ENCODE results near the gene VTI1A. TPM values are rescaled to one million over a fixed set of nuclear protein-coding genes. Genes with fewer than 3 reads are reported as not detected.
A peak's percentile ranks its signal among the peaks of the same experiment; 100 is the strongest.

The VTI1A gene
- total RNA-seq, 6 donors from 2014 or later, result 29.5 to 247 (median 43.0) TPM

DNA sequence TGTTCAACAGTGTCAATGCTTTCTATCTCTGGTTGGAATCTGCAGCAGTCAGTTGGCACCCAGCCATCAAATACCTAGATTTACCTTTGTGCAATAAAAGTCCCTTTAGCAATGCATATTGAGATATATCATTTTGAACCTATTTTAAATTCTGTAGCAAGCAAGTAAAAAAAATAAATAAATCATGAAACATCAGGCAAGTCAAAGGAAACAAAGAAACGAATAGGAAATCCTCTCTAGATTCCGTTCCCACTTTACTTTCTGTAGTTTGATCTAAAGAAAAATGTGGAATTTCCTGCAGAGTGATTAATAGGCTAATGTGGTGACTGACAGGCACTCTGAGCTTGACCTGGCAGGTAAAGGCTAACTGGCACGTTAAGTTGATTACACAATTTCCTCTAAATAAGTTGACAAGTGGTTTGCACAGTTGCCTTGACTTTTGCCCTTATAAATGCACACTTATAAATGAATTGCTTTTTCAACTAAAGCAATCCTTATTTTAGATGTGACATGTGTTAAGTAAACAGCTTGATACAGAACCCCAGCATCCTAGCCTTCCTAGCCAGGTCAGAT lies 294.9 kb downstream of the VTI1A start:
- no peaks in the 10 kb centered on the region for H3K9me3 ChIP-seq
- no peak overlapping the region for H3K27ac ChIP-seq
- H3K4me1 ChIP-seq, result peaks cover 0 to 16% (median 9%) of the 10 kb centered on the region in 4 donors
- 18 to 24% methylated on average over 3 of the region's 3 CpGs for WGBS, 2 donors
- TF ChIP-seq POLR2A (IDR thresholded peaks at IDR 0.05) (no peak), EP300 (IDR thresholded peaks at IDR 0.05) (no peak), POLR2AphosphoS5 (IDR thresholded peaks at IDR 0.05) (no peak), CTCF (IDR thresholded peaks at IDR 0.05) (no peak)
- ATAC-seq (ENCODE audit: low FRiP score in 2 of 2), result no peak
- DNase-seq, result peak in 1 of 2 donors; percentile 50
- H3K27me3 ChIP-seq, result no peaks in the 10 kb centered on the region
- no peaks in the 10 kb centered on the region for H3K36me3 ChIP-seq
- no peak overlapping the region for H3K4me3 ChIP-seq

DNA sequence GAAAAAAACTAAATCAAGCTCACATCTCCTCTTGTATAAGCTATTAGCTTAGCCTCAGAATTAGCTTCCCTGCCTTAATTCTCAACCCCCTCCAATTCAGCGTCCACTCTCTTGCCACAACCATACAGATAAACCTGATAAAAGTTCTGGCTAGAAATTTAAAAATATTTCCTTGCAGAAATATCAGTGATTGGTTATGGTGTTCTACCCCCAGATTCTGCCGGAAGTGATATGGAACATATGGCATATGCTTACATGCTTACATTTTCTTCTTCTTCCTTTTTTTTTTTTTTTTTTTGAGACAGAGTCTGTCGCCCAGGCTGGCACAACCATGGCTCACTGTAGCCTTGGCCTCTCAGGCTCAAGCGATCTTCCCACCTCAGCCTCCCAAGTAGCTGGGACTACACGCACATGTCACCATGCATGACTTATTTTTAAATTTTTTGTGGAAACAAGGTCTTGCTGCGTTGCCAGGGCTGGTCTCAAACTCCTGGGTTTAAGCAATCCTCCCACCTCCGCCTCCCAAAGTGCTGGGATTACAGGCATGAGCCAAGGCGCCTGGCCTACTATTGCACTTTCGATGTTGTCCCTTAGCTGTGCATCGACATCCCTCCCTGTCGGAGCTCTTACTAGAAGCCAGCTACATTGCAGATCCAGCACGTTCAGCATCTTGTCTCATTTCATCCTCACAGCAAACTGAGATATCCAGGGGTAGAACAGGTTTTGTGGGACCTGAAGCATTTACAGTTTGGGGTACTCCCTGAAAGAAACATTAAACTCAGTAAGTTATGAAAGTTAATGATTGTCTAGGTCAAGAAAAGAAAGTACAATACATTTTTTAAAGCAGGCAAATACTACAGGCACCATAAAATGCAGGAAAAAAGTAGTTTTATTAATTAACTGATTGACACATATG lies 297.4 kb downstream of the VTI1A start:
- TF ChIP-seq CTCF (IDR thresholded peaks at IDR 0.05) (no peak), POLR2A (IDR thresholded peaks at IDR 0.05) (no peak), EP300 (IDR thresholded peaks at IDR 0.05) (no peak), POLR2AphosphoS5 (IDR thresholded peaks at IDR 0.05) (no peak)
- Histone ChIP-seq H3K4me3 (no peak overlapping the region), H3K4me1 (peaks cover 0 to 16% (median 9%) of the 10 kb centered on the region in 4 donors), H3K9me3 (no peaks in the 10 kb centered on the region), H3K36me3 (no peaks in the 10 kb centered on the region), H3K27ac (no peak overlapping the region), H3K27me3 (no peaks in the 10 kb centered on the region)
- no peak for DNase-seq
- 87 to 91% methylated on average over 12 of the region's 12 CpGs for WGBS, 2 donors
- no peak for ATAC-seq (ENCODE audit: low FRiP score in 2 of 2)

- H3K36me3 ChIP-seq, result no peaks in the 10 kb centered on the region
- H3K4me1 ChIP-seq, result peaks cover 0 to 16% (median 9%) of the 10 kb centered on the region in 4 donors
- H3K27ac ChIP-seq, result no peak overlapping the region
- no peaks in the 10 kb centered on the region for H3K27me3 ChIP-seq
- H3K9me3 ChIP-seq, result no peaks in the 10 kb centered on the region
- ATAC-seq (ENCODE audit: low FRiP score in 2 of 2), result peak in 1 of 2 donors; percentile 32
- no peak overlapping the region for H3K4me3 ChIP-seq
- DNase-seq, result peak in 1 of 2 donors; percentile 43
- 74 to 84% methylated on average over 7 of the region's 7 CpGs for WGBS, 2 donors
- TF ChIP-seq POLR2AphosphoS5 (IDR thresholded peaks at IDR 0.05), result no peak
- TF ChIP-seq CTCF (IDR thresholded peaks at IDR 0.05), result no peak
- no peak for TF ChIP-seq EP300 (IDR thresholded peaks at IDR 0.05)
- no peak for TF ChIP-seq POLR2A (IDR thresholded peaks at IDR 0.05)
Observed at GRCh38 chr10:112746329-112746728, 299.3 kb downstream of the VTI1A start.

- no peak for DNase-seq
- Histone ChIP-seq H3K4me1 (peaks cover 0 to 3% (median 0%) of the 10 kb centered on the region in 4 donors), H3K36me3 (no peaks in the 10 kb centered on the region), H3K27ac (no peak overlapping the region), H3K27me3 (no peaks in the 10 kb centered on the region), H3K4me3 (no peak overlapping the region), H3K9me3 (no peaks in the 10 kb centered on the region)
- ATAC-seq (ENCODE audit: low FRiP score in 2 of 2), result no peak
- no peak for TF ChIP-seq POLR2A (IDR thresholded peaks at IDR 0.05)
- TF ChIP-seq CTCF (IDR thresholded peaks at IDR 0.05), result no peak
- TF ChIP-seq POLR2AphosphoS5 (IDR thresholded peaks at IDR 0.05), result no peak
- TF ChIP-seq EP300 (IDR thresholded peaks at IDR 0.05), result no peak
- 69 to 81% methylated on average over 6 of the region's 6 CpGs for WGBS, 2 donors
Observed at GRCh38 chr10:112750427-112751167, 303.6 kb downstream of the VTI1A start.

All from upper lobe of left lung (tissue), 6 donors.